ENCODE results near the gene TOX3. TPM values are rescaled to one million over a fixed set of nuclear protein-coding genes. Genes with fewer than 3 reads are reported as not detected.

Gene TOX3
- total and polyA plus RNA-seq, 2 of the 8 experiments (the other 6 are each of a cell fraction or from before 2014, with no cell fraction given) = 16.7 to 31.2 TPM

- H3K27me3 ChIP-seq (replicated peaks in 1 of 4; ENCODE audit: control insufficient read depth in 3 of 4, extremely low read depth in 1 of 4, insufficient read depth in 3 of 4, low read length in 3 of 4) = peaks cover 0 to 4% (median 0%) of the 10 kb centered on the region in 4 experiments; a peak in 2 of 7 replicates
- FAIRE-seq = no peak
- no peak overlapping the region for H3K4me2 ChIP-seq (ENCODE audit: insufficient read depth in 1 of 2, low read depth in 2 of 2, low read length in 2 of 2)
- H3K56ac ChIP-seq (replicated peaks; ENCODE audit: insufficient read length, low read depth, low read length) = no peak overlapping the region
- no peaks in the 10 kb centered on the region for H4K20me1 ChIP-seq (replicated peaks in 1 of 2; ENCODE audit: control insufficient read depth in 1 of 2, insufficient read depth in 2 of 2, low read length in 2 of 2)
- no peaks in the 10 kb centered on the region for H3K79me2 ChIP-seq (ENCODE audit: control insufficient read depth in 1 of 2, insufficient read depth in 2 of 2, low read length in 2 of 2)
- no peaks in the 10 kb centered on the region for H3K36me3 ChIP-seq (ENCODE audit: control insufficient read depth in 2 of 4, insufficient read depth in 4 of 4, low read length in 3 of 4)
- no peak for TF ChIP-seq CTCF (IDR thresholded peaks at IDR 0.05; ENCODE audit: control extremely low read depth in 1 of 3, insufficient read depth in 1 of 3, low read depth in 1 of 3, low read length in 3 of 3)
- no peak overlapping the region for H2AK5ac ChIP-seq (ENCODE audit: low read depth, low read length)
- no peaks in the 10 kb centered on the region for H3K79me1 ChIP-seq (ENCODE audit: low read depth, low read length)
- no peak overlapping the region for H3K4me3 ChIP-seq (ENCODE audit: extremely low read depth in 1 of 4, insufficient read depth in 2 of 4, low read depth in 3 of 4, low read length in 4 of 4)
- peaks cover 0 to 8% (median 0%) of the 10 kb centered on the region in 4 experiments; a peak in 1 of 7 replicates for H3K4me1 ChIP-seq (replicated peaks in 1 of 4; ENCODE audit: control insufficient read depth in 3 of 4, insufficient read depth in 4 of 4, low read length in 3 of 4)
- WGBS, 2 experiments (ENCODE audit: extremely low coverage in 1 of 2, insufficient coverage in 1 of 2, insufficient read length in 1 of 2, insufficient replicate concordance in 2 of 2, low coverage in 1 of 2, low lambda C conversion rate in 2 of 2, missing lambda C conversion rate in 1 of 2) = 90% methylated on average over 1 of the region's 1 CpG; no CpG with 5 or more reads in 1 of the 2 experiments
- H2BK5ac ChIP-seq (ENCODE audit: low read depth, low read length) = no peak overlapping the region
- H3K27ac ChIP-seq (ENCODE audit: low read depth, low read length) = no peak overlapping the region
- H3K18ac ChIP-seq (ENCODE audit: extremely low read depth, low read length) = no peak overlapping the region
- no peak overlapping the region for H2BK12ac ChIP-seq (ENCODE audit: low read depth, low read length)
- no peak overlapping the region for H4K5ac ChIP-seq (ENCODE audit: insufficient read length, low read depth, low read length)
- H2BK20ac ChIP-seq (ENCODE audit: low read length) = no peak overlapping the region
- no peak overlapping the region for H3K9ac ChIP-seq (replicated peaks in 1 of 4; ENCODE audit: extremely low read depth in 1 of 4, low read depth in 3 of 4, low read length in 3 of 4)
- H2AFZ ChIP-seq (ENCODE audit: low read length) = no peak overlapping the region
- CTCF ChIA-PET (ENCODE audit: partially characterized antibody) = no interaction called here
- H2BK120ac ChIP-seq (replicated peaks; ENCODE audit: low read depth, low read length) = peak overlapping the region; percentile 8
- no peak overlapping the region for H4K91ac ChIP-seq (replicated peaks; ENCODE audit: insufficient read length, low read length)
- no peak overlapping the region for H3K4ac ChIP-seq (replicated peaks; ENCODE audit: insufficient read length, low read depth, low read length)
- no peaks in the 10 kb centered on the region for H3K23me2 ChIP-seq (ENCODE audit: low read depth, low read length)
- no peak overlapping the region for H4K8ac ChIP-seq (ENCODE audit: extremely low read depth, insufficient read depth, low read length)
- H2BK15ac ChIP-seq (ENCODE audit: low read length) = no peak overlapping the region
- H3K23ac ChIP-seq (ENCODE audit: insufficient read length) = no peak overlapping the region
- 0 out of 4 replicates have a peak, but pooled peaks cover 0 to 4% of the 10 kb centered on the region in 2 experiments for H3K9me3 ChIP-seq (ENCODE audit: insufficient read depth in 2 of 2, low read depth in 1 of 2, low read length in 1 of 2)
- no peak for DNase-seq (ENCODE audit: low read depth in 1 of 2, low spot score in 2 of 2)
- POLR2A ChIA-PET (ENCODE audit: partially characterized antibody) = no interaction called here
- no peak overlapping the region for H3K14ac ChIP-seq (ENCODE audit: insufficient read length)
These were observed 9.1 kb upstream of the TOX3 start for GRCh38 chr16:52556083-52556482.

Data from H1 (cell line).